ENCODE results near the gene INSIG1.

Gene INSIG1

DNA sequence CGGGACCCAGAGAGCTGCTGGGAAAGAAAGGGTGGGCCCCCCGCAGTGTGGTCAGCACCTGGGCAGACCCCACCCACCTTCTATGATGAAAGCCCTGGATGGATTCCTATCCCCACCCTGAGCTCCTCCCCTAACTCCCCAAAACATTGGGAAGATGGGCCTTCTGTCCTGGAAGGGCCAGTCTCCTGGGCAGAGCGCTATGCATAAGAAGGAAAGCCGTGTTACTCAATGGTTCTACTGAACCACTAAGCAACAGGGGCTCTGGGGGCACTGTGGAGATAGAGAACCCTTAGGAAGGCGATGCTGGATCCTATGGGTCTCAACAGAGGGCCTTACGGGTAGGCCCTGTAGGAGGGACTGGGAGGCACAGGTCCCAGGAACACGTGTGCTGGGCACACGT is 30.7 kb upstream of the INSIG1 start:
- DNase-seq, result no peak

DNA sequence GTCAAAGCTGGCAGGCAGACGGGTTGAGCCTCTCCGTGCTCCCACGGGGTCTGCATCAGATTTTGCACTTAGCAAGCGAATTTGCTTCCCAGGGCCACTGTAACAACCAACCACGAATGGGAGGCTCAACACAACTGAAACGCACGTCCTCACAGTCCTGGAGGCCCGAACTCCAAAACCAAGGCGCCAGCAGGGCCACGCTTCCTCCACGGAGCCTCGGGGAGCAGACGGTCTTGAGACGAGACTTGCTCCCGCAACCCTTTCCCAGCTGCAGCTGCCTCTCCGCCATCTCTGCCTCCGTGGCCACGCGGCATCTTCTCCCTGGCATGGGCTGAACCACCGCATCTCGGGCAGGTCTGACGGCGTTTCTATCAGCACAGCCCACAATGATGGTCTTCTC is 30.2 kb upstream of the INSIG1 start:
- DNase-seq, result no peak

DNA sequence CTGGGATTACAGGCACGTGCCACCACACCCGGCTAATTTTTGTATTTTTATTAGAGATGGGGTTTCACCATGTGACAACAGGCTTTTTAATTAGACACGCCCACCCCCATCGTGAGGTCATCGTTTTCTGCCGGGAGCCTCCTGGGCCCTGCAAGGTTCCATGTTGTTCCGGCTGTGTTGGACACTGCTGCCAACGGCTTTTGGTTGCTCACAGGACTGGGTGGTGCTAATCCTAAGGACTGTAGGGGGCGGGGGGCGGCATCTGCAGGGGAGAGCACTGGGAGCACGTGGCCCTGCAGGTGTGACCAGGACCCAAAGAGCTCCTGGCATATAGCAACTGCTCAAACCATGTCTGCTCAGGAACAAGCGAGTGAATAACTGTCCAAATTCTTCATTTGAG is 29.5 kb upstream of the INSIG1 start:
- DNase-seq, result no peak

DNA sequence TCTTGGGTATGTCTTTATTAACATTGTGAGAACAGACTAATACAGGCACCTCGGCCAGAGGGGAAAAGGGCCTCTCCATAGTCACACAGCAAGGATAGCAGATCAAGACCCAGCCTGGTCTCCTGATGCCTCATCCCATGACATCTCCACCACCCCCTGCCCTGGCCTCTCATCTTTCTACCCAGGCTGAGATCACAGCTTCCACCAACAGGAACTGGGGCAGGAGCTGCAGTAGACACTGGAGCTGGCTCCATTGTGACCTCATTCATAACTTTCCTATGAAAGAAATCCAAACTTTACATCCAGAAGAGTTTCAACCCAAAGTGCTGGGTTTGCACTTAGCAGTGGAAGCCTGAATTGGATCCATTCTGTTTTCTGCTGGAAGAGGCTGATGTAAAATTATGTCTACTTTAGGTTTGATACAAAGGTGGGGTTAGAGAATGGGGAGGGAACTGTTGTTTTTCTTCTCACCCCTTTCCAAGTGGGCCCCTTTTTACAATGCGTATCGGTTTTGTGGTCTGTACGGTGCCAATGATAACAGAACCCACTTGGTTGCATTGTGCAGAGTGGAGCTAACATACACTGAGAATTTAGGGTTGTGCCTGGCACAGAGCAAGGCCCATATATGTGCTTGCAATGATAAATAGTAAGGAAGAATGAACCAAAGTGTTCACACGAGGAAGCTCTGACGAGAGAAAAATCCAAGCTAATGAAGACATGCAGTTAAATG is 28.6 kb upstream of the INSIG1 start:
- DNase-seq, result no peak

DNA sequence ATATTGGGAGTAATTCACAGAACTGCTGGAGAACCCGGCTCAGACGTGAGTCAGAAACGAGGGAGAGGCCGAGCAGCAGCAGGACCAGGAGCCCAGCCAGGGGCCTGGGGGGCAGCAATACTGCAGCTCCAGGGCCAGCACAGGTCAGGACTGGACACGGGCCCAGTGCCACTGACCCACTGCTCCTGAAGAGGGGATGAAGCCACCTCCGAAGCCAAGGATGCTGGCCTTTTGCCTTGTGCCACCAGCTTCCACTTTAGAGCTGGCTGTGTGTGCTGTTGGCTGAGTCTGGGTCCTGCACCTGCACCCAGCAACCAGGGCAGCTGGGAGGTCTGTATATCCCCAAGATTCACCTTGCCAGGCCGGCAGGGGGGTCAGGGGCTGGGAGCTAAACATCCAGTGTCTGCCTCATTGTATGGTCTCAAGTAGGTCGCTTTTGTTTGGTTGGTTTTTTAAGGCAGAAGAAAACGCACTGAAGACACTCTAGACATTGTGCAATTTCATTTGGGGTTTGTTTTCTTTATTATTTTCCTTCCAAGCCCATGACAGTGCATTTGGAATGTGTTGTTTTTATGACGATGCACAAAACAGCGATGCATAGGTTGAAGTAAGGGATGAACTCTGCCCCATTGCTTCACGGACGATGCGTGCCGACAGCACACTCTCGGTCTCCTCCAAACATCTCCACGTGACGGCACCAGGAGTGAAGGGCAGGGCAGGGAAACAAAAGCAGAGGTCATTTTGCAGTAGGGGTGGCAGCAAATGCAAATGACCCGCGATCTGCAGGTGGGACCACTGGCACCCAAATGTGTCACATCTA is 27.7 kb upstream of the INSIG1 start:
- DNase-seq, result no peak

DNA sequence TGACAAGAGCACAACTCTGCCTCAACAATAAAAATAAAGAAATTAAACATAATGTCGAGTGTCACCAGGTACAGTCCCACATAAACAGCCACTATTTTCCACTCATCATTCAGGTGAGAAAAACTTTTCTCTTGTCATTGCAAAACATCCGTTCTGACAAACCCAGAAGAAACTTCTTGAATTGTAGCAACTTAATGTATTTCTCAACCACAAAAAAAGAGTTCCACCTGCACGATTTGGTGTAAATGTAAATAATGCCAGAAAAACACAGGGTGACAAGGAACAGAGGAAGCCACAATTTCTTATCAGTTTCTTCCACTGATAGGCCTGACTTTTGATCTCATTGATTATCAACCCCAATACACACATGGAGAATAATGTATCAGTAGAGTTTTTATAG is 26.8 kb upstream of the INSIG1 start:
- DNase-seq, result no peak

DNA sequence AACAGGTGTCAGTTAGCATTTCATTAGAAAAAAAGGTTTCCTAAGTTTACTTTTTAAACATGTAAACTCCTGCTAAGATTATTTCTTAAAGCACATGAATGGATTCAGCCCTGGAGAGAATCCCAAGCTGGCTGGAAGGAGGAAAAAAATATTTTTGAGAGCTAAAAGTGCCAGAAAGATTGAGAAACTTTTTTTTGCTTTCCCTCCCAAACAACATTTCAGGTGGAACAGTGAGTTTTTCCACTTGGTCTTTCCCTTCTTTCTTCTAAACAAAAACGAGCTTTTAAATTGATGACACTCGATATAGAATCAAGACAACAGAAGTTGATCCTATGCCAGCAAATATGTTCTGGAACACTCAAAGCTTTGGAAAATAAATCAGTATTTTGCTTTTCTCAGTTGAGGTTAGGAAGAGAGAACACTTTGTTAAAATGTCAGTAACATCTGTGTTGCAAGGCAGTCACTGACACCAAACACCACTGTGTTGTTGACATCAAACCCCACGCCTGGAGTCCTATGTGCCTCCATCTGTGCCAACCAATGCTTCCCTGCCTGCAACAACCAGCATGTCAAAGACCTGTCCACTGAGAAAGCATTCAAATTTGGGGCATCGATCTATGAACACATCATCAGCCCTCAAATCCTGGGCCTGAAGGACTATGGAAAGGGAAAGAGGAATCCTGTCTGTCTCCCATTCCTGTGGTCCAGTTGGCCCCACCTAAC is 22.9 kb upstream of the INSIG1 start:
- DNase-seq, result no peak

DNA sequence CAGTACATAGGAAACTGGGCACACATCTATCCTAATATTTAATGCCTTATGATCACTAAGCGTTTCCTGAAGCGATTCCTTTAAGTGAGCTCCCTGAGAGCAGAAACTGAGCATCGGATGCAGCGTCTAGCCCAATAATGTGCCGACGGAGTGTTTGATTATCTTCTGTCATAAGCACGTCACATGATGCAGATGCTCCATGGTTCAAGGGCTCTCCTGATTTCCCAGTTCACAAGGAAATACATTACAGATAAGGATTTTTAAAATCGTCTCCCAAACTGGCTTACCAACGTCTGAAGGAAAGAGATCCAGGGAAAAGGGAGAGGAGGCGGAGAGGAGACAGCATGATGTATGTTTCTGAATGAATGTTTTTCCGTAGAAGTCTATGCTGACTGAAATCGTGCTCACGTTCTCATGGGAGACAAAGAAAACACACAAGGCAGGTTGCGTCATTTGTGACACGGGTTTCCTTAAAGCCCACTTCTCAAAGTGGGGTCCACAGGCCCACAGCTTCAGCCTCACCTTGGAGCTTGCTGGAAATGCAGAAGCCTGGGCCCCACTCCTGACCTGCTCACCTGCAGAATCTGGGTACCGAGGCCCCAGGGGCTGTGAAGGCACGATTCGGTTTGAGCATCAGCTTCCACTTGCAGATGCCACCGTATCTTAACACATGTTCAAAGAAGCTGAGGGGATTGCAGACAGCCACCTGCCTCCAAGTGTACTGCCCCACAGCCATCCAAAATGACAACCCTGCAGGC is 21.5 kb upstream of the INSIG1 start:
- DNase-seq, result no peak

DNA sequence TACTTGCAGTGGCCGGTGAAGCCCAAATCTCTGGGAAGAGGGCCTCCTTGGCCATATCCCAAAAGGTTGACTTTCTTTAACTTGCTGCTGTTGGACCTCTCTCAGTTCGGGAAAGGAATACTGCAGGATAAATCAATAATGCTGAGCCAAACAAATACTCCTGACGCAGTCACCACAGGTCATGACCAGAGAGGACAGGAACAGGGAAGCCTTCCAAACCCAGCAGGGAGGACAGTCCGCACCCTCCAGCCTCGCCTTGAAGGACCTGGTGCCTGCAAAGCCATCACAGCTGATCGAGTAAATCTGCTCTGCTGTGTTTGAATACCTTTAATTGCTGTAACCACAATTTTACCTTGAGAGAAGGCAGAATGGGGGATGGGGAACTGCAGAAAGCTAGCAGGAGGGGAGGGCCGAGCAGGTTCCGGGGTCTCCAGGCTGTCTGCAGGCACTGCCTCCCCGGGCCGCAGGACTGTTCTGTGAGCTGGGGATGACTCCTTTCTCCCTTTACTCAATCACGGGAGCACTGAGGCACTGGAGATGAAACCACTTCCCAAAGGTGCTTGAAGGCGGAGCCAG is 20.8 kb upstream of the INSIG1 start:
- no peak for DNase-seq

DNA sequence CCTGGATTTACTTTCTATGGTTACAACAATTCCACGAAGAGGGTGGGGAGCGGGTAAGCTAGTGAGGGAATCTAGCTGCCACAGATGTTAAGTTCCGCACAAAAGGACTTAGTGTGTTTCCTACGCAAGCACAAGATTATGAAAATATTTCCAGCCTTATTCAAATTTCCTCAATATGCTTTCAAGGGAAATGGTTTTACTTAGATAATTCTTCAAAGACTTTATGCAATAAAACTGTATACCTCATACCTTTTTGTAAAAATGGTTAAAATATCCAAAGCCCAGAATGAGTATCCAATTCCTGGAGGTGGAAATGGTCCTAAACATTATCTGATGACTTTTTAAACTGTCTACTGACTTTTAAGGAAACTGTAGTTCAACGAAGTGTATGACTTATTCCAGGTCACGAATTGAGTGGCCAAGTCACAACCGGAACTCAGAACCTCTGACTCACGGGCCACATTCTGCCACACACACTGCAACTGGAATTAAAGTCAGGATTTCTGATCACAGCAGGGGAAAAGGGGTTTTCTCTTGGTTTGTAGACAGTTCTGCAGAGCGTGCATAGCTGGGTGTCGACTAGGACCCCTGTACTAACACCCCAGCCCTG is 20.2 kb upstream of the INSIG1 start:
- peak in 1 of 5 donors; percentile 65 for DNase-seq

DNA sequence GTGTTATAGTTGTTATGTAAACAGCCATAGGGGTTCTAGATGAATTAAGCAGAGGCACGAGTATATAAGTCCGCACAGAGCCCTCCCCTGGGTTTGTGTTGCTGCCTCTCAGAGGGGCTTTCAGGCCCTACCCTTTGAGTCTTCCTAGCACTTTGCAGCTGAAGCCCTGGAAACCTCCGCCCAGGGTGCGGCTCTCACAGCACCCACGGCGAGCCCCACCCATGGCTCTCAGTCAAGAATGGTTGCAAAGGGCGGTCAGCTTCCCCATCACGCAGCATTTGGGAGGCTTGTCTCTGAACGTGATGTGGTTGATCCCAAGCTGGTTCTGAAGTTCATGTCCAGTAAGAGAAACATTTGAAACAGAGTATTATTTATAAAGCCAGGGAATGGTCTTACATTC is 18.8 kb upstream of the INSIG1 start:
- DNase-seq, result no peak

DNA sequence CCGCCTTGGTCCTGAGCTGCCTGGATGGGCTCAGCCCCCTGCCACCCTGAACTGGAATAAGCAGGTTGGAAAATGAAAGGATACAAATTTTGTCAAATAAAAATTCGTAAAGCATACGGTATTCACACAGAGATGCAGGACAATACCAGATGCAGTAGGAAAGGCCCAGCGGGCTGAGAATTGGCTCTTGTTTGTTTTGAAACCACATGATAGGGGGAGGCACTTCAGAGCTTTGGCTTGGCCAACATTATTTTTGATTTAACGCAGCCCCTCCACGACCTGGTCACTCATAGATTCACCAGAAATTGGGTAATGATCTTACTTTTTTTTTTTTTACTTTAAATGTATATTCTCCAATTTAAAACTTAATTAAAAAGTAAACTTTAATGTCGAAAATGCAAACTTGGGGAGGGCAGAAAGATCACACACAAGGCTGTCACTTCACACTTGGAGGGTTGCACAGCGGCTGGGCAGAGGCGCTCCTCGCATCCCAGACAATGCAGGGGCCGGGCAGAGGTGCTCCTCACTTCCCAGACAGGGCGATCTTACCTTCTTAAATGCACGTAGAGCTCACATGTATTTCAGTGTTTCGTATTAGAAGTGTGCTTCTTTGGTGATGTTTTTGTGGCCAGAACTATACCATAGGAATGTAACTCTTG is 17.8 kb upstream of the INSIG1 start:
- no peak for DNase-seq

DNA sequence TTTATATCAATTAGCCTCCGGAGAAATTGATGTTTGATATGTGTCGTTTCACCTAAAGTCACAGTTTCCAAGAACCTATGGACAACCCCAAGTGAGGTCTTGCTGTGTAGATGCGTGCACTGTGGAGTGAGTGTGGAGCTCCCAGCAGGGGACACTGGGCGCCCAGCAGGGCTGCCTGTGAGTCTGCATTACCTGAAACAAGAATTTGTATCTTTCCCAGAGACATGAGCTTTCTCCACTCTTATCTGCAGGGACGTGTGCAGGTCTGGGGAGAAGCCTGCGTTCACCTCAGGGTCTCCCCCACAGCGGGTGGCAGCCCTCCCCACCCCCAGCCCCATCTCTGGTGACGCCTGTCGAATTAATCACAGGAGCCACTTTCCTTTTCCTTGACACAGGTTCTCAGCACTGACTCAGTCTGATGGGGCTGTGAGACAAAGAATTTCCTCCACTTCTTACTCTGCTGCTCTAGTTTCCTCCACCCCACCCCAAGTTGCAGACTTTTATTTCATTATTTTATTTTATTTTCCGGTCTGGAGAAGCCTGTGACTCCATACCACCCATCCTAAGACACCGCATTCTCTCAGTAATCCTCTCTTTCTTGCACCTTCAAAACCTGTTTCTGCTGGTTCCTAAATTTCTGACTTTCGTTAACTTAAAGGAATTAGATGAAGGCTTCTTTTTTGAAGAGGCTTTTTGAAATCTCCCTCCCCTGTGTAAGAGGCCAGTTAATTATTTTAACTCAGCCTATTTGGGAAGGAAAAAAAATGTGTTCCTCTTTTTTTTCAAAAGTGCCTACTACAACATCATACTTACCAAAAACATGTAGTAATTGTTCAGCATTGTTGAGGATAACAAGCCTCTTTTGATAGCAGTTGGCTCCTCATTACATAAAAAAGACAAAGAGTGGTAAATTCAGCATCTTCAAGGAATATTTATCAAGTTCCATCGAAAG is 17.0 kb upstream of the INSIG1 start:
- no peak for DNase-seq

DNA sequence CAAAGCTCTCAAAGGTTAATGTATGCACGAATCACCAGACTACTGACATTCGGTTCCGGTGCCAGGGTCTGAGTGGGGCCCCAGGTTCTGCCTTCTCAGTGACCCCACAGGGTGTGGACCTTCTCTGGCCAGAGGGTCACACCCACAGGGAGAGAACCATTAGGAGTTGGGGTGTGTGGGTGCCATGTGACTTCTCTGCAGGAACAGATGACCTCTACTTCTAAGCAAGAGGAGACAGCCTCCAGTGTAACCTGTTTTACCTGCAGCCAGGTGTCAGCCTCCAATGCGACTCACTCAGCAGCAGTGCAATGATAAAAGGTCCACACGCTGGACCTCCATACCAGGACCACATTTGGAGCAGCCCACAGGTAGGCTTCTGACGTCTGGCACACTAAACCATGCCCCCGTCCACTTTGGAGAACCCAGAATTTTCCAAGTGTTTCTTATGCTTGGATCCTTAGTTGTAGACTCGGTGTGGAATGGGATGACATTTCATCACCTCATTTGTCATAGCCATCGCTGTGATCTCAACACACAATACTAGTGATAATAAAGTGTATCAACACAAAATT is 16.2 kb upstream of the INSIG1 start:
- DNase-seq, result no peak

DNA sequence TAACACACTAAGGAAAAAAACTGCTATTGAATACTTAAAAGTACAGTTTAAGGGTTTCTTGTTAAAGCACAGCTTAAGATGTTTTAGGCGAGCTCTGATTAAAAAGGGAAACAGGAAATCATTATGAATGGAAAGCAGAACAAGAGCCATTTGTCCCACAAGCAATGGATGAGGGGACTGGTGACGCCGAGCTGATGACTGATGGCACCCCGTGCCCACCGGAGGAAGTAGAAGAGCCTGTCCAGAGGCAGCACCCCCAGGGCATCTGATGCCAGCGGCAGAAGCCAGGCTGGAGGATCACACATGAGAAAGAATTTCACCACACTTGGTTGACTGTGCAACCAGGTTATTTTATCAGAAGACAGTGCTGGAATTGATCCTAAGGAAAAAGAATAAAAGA is 15.0 kb upstream of the INSIG1 start:
- no peak for DNase-seq

DNA sequence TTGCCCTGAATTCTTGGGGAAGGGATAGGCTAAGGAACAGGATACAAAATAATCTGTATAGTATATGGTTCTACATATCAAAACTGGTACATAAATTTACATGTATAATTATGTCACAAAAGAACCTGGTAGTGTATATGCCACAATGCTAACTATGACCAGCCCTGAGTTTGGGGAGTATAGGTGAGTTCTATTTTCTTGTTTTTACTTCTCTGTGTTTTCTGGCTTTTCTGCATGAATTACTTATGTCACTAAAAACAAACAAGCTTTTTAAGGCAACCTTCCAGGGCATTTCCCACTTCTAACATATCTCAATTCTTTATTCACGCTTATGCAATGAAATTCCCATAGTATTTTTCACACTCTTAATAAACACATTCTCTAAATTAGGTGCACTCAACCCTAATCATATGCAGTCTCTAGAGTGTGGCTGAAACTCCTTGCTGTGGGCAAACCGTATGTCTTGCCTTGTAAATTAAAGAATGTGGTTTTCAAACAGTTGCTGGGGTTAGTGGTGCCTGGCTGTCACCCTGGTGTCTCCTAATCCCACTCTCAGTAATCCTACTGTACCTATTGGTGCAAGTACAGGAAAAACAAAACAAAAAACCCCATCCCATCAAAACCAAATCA is 14.0 kb upstream of the INSIG1 start:
- DNase-seq, result peak in 1 of 5 donors; percentile 62

DNA sequence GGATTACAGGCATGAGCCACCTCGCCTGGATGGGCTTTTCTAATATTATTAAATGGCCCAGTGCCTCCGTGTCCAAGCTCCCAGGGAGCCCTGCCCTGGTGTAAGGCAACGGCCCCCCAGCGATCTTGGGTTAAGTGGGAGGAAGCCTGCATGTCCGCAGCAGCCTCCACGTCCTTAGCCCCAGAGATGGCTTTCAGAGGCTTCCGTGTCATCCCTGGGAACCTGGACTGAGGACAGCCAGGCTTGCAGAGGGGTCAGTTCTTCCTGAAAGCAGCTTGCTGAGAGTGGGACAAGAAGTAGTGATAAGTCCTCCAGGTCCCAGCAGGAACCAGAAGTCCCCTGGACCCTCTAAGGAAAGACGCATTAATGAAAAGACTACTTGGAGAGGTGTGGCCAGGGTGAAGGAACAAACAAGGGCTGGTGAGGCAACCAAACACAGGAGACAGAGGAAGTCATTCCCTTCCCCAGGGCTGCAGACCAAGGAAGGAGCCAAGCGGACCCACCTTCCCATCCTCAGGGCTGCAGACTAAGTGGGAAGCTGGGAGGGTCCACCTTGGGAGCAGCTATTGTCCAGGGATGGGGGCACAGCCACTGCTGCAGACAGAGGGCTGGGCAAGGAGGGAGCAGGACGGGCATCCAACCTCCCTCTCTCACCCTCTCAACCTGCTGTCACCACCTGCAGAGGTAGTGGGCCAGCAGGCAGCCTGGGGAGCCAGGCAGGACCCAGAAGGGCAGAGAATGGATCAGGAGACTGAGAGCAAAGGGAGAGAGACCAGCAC is 13.0 kb upstream of the INSIG1 start:
- DNase-seq, result no peak

DNA sequence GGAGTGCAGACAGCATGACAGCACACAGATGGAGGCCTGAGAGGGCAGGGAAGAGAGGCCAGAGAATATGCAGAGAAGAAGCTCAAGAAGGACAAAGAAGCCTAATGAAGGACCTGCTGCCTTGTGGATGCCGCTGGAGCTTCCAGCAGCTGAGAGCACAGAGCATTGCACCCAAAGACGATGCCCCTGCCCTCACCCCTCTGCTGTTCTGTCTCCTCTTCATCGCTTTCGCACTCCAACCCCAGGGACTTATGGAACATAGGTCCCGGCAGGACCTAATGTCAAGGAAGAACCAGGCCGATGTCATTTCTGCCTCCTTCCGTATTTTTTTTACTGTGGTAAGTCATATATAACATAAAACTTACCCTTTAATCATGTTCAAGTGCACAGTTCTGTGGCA is 12.3 kb upstream of the INSIG1 start:
- DNase-seq, result no peak

DNA sequence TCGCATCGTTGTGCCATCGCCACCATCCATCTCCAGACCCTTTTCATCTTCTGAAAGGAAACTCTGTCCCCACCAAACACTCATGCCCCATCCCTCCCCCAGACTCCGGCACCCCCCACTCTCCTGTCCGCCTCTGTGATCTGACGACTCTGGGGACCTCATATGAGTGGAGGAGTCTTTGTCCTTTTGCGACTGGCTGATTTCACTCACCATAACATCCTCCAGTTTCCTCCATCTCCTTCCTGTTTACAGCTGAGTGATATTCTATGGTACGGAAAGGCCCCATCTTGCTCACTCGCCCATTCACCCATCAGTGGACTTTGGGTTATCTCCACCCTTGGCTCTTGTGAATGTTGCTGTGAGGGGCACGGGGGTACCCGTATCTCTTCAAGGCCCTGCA is 11.8 kb upstream of the INSIG1 start:
- DNase-seq, result no peak
